GM18861 (cell line): Measurements from ENCODE around the gene NKX1-1.

ENCODE experiments used
- ATAC-seq: cut with Tn5 transposase; IDR thresholded peaks from one replicate; pipeline ENCODE4 v1.9.1; 2021; ENCODE audit not compliant: unreplicated experiment

Gene NKX1-1

DNA sequence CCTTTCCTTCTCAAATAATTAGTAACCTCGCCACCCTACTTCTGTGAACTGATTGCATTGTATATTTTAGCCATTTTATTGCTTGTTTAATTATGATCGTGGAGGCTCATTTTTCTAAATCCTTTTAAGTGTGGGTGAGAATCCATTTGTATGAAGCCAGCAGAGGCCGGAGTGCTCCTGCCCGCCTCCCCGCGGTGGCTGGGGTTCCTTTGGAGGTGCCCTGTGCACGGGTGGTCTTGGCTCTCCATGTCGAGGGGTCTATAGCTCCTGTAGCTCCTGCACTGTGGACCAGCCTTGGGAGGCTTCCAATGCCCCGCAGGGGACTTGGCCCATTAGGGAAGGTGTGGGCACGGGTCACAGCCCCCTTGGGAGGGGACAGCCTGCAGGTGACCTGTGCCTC is 44.2 kb downstream of the NKX1-1 start:
- no peak for ATAC-seq

GRCh38 chr4:1361431-1361830 is 44.8 kb downstream of the NKX1-1 start:
- no peak for ATAC-seq

GRCh38 chr4:1360423-1361283 is 45.6 kb downstream of the NKX1-1 start:
- ATAC-seq: no peak

DNA sequence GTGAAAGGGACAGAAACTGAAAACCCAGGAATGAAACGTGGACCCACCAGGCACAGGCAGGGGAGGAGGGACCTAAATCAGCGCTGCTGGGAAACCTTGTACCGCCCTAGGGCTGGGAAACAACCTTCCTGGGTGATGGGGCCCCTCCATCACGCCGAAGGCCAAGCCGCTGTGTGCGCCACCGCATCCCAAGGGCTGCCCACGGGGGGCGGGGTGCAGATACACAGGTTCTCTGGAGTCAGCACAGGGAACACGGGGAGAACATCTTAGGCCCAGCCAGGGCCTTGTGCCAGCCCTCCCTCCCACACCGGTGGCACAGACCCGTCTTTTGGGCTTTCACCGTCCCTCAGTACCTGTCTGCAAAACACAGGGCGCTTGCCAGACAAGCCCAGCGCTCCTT is 46.3 kb downstream of the NKX1-1 start:
- no peak for ATAC-seq

DNA sequence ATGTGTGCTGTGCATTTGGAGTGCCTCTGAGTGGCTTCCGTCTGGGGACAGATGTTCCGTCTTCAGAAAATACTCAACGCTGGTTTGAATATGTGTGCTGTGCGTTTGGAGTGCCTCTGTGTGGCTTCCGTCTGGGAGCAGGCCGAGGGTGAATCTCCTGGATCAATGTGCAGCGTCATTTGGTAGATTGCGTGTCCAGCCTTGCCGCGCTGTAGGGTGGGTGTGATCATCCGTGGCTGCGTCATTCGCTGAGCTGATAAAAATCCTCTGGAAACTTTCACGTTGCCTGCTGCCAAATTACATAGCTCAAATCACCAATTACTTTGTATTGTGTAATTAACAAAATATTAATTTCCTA is 47.1 kb downstream of the NKX1-1 start:
- ATAC-seq: no peak

- no peak for ATAC-seq
Measured at GRCh38 chr4:1358421-1359143, 47.7 kb downstream of the NKX1-1 start.

- ATAC-seq: no peak
Measured at GRCh38 chr4:1357356-1358248, 48.6 kb downstream of the NKX1-1 start.

DNA sequence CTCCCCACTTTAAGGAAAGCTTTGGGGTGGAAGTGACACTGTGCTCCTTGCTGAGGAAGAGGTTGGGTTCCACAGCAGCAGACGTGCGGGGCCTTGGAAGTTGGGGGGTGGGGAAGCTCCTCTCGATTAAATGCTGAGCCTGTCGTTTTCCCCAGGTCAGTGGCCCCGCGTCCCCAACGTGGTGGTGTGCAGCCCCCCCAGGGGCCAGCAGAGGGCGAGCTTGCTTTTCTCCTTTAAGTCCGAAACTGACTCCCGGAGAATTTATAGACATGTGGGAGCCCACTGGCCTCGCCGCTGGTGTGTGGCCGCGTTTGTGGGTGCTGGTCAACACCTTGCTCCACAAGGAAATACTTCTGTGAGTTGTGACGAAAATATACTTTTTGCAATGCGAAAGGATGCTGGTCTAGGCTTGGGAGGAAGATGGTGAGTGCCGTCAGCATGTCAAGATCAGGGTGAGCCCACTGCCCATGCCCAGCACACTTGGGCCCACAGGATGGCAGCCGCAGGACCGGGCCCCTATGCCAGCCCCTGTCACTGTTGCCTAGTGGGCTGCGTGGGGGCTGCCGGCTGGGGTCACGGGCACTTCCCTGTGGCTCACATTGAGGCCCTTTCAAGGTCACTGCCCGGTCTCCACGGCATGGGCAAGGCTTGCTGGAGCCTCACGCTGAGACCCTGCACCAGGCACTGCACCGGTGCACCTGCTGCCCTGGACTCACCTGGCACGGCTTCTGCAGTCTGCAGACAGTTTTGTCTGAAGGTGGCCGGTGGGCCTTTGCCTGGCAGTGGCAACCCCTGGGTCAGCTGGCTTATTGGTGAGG is 49.9 kb downstream of the NKX1-1 start:
- ATAC-seq: no peak

DNA sequence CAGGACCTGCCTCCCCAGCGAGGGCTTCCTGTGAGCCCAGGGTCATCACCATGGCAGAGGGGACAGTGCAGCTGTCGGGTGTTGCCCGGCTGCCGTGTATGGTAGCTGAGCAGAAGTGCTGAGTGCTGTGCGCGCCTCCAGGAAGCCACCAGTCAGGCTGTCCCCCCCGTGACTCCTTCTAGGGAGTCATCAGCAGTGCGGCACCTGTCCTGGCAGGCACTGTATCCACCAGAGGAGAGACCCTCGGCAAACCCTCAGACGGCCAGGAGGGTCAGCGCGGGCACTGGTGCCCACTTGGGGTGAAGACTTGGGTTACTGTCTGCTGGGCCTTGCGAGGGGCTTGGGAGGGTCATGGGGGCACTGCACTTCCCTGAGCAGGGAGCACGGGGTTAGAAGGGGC is 50.9 kb downstream of the NKX1-1 start:
- no peak for ATAC-seq

GRCh38 chr4:1354983-1355275 is 51.3 kb downstream of the NKX1-1 start:
- no peak for ATAC-seq

DNA sequence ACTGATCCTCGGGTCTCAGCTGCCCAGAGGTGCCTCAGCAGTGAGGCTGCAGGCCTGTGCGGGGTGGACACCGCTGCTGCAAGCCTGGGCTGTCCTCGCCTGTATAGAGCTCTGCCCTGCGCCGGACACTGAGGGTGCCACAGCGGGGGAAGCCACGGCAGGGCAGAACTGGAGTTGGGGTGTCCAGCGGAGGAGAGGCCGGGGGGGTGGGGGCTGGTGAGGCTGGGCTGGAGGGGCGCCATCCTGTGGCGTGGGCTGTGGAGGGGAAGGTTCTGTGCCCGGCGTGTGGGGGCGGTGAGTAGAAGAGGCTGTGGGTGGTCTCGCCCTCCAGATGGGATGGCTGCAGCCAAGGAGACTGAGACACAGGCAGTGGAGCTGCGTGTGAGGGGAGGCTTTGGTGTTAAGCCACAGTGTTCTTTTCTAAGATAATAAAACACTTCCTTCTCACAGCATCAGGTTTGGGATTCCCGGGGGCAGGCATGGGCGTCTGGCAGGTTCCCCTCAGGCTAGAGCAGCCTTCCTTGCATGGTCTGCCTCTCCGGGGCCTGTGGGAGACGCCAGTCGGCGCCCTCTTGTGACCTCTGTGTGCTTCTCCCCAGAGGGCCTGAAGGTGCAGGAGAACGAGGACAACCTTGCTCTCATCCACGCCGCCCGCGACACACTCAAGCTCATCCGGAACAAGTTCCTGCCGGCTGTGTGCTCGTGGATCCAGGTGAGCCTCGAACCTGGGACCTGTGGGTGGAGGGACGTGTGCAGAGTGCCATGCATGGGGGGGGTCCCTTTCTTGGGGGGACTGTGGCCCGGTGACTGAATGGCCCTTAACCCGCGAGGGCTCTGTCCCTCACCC is 51.9 kb downstream of the NKX1-1 start:
- no peak for ATAC-seq

- ATAC-seq: no peak
Measured at GRCh38 chr4:1353186-1354055, 52.8 kb downstream of the NKX1-1 start.
